ENCODE data around the gene AKAP17A.

DNA sequence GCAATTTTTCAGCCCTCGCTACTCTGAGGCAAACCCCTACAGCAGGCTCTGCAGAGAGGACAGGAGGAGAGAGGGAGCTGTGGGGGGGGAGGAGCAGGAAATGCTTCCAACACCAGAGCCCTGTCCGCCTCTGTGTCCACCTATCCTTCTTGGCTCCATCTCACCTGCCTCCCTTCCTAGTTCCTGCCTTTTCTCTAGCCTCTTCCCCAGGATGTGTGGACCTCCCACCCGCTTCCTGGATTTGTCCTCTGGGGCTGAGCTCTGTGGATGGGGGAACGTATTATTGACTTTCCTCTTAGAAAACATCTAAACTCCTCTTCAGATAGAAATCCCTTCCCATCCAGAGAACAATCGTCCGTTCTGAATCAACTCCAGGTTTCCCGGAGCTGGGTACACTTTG is 37.8 kb downstream of the AKAP17A start:
- TF ChIP-seq CTCF (IDR thresholded peaks at IDR 0.05 in 2 of 3, conservative IDR thresholded peaks at IDR 0.05 in 1 of 3; ENCODE audit: insufficient read depth in 2 of 3, low read depth in 1 of 3, low read length in 3 of 3) (no peak), NONO (IDR thresholded peaks at IDR 0.05; ENCODE audit: low read depth in 2 of 2, low read length in 1 of 2) (no peak), NR3C1 (CRISPR knock-in tag; IDR thresholded peaks at IDR 0.05) (no peak)
- TF ChIP-seq, protein P1, sequence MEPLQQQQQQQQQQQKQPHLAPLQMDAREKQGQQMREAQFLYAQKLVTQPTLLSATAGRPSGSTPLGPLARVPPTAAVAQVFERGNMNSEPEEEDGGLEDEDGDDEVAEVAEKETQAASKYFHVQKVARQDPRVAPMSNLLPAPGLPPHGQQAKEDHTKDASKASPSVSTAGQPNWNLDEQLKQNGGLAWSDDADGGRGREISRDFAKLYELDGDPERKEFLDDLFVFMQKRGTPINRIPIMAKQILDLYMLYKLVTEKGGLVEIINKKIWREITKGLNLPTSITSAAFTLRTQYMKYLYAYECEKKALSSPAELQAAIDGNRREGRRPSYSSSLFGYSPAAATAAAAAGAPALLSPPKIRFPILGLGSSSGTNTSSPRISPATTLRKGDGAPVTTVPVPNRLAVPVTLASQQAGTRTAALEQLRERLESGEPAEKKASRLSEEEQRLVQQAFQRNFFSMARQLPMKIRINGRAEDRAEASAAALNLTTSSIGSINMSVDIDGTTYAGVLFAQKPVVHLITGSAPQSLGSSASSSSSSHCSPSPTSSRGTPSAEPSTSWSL (CRISPR knock-in tag; IDR thresholded peaks at IDR 0.05; ENCODE audit: borderline replicate concordance), result no peak
